Stimulated activated CD4-positive, alpha-beta T cell treated with anti-CD3 and anti-CD28 coated beads, Interleukin-2, amount 100 ng/mL, for 4 hours (primary cell): Measurements from ENCODE around the gene VPS26A.

ENCODE experiments used
- DNase-seq: peaks from one replicate; pipeline ENCODE4 v3.0.0-alpha.2; 2020; ENCODE audit warnings: low read depth

The VPS26A gene

DNA sequence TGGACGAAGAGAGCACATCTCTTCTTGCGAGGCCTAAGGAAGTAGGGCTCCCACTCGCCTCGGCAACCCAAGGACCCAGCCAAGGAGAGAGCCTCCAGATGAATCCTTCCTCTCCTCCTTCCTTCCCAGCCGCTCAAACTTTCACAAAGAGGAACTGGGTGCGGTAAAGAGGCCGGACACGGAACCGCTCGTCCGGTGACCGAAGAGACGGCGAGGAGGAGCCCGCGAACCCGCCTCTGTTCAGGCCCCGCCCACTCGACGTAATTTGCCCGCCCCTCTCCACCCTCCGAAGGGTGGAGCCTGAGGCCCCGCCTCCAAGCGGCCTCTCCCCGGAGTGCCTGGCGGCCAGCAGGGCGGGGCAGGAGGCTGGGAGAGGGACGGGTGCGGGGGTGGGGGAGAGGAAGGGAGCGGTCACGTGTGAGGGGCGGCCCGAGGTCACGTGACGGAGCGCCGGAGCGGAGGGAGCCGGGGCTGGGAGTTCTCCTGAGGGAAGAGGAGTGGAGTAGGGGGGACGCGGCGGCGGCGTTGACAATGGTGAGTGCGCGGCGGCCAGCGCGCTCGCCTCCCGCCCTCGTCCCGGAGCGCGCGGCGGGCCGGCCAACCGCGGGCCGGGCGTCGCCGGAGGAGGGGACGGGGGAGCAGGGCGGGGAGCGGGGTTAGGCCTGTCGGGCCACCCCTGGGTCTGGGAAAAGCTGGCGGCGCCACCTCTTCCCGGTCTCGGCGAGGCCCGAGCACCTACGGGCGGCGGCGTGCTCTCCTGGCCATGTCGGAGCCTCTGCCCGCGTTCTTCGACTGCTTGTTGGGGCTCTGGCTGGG, at the start of gene VPS26A:
TSS of gene VPS26A (plus strand) at position 432 of the 816 bp plus-strand sequence. CDS start at position 532, 100 bp downstream.
- DNase-seq = peak; percentile 98

DNA sequence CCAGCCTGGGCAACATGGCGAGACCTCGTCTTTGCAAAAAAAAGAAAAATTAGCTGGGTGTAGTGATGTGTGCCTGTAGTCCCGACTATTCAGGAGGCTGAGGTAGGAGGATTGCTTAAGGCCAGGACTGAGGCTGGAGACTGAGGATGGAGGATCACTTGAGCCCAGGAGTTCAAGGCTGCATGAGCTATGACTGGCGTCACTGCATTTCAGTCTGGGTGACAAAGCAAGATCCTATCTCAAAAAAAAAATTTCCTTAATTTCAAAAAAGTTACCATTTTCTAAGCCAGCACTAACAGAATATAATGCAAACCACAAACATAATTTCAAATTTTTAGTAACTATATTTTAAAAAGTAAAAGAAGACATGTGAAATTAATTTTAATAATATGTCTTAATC, 49.4 kb upstream of the VPS26A start:
- no peak for DNase-seq

DNA sequence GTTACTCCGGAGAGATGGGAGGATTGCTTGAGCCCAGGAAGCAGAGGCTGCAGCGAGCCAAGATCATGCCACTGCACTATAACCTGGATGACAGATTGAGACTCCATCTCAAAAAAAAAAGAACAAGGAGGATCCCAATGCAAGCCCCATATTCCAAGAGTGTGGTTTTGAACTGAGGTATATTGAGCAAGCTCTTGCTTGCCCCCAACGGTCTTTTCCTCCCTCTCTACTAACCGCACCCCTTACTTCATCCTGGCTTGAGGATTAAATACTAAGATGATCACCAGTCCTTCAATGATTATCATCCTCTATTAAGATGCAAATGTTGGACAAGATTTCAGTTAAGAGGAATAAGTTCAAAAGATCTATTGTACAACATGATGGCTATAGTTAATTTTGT, 48.5 kb upstream of the VPS26A start:
- no peak for DNase-seq

DNA sequence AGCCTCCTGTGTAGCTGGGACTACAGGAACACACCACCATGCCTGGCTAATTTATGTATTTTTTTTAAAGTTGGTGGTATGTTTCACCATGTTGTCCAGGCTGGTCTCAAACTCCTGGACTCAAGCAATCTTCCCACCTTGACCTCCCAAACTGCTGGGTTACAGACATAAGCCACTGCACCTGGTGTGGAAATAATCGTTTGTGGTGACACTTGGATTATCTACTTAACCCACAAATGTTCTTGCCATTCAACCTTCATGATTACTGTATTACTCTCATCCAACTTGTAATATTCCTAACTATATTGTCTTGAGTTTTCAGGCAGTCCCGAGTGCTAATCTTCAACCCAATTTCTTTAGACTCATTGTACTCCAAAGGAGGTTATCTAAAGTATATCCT, 45.7 kb upstream of the VPS26A start:
- DNase-seq = no peak

DNA sequence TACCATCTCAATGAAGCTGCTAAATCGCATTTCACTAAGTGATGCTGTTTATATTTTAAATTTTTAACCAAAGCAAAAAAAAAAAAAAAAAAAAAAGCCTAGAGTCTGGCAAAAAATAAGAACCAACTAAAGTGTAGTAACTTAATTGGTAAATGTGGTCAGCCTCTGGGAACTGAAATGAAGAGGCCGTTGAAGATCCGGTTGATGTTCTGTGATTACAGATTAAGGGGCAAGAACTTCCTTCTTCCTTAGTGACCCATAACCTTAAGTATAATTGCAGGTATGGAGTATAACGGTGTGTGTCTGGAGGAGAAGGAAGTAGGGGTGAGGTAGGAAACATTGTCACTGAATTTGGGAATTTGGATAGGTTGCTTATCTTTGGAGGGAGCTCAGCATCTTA, 43.8 kb upstream of the VPS26A start:
- DNase-seq = no peak

DNA sequence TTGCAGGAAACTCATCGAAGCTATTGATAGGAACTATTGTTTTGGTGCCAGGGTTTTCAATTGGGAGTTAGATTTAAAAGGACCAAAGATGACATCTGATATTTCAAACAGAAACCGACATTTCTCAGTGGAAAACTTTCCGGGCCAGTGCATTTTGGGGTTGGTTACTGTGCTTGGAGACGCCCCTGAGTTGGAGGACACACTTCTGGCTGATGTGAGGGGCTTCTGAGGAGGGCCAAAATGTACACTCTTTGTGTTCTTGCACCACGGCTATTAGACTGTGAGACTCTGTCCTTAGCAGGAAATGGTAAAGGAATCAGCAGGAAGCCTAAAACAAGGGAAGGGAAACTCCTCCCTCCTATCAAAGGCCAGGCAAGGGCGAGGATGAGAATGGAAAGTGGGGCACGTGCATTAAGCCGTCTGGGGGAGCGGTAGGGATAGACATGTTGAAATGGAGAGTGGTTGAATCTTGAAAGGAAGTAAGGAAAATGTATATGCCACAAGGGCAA, 37.9 kb upstream of the VPS26A start:
- DNase-seq = no peak

DNA sequence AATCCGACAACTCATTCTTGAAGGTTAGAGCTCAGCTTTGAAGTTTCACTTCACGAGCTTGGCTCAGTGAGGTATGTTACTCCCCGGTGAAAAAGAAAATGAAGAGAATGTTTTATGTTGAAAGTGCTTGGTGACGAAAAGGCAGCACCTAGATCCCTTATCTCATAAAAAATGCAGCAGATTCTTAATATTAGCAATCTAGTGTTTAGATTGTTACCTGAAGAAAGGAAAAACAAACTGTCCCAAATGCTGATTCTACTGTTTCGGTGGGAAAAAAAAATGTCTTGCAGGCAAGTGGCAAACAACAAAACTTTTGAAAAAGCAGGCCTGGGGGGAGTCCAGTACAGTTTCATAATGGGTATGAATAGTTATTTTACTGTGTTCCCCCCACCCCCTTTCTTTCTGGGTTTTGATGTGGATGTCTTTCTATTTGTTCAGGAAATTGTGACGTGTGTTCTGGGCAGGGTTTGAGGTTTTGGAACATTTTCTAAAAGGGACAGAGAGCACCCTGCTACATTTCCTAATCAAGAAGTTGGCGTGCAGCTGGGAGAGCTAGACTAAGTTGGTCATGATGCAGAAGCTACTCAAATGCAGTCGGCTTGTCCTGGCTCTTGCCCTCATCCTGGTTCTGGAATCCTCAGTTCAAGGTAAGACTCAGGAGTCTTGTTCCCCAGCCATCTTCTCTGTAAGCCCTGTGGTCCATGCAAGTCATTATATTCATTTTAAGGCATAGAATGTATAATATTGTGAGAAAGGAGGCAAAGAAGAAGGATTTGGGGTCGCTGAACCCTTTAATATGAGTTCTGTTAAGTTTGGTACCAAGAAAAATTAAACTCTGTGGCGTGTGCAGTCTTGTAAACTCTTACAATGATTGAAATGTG, 36.1 kb upstream of the VPS26A start, which contains the start of gene SRGN:
TSS of gene SRGN (plus strand) at position 514 of the 881 bp plus-strand sequence. CDS start at position 569, 55 bp downstream.
- DNase-seq = peak; percentile 68

DNA sequence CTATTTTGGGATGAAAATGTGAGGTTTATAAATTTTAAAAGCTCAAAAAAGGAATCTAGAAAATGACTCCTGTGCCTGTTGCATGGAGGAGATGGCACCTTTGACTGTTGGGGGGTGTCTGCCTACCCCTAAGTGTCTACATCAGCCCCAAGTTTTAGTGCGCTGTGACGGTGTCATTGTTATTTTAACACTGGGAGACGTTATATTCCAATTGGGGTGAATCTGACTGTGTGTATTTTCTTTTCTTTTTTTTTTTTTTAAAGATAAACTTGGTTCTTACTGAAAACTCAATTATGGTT, 35.6 kb upstream of the VPS26A start:
- DNase-seq = no peak

DNA sequence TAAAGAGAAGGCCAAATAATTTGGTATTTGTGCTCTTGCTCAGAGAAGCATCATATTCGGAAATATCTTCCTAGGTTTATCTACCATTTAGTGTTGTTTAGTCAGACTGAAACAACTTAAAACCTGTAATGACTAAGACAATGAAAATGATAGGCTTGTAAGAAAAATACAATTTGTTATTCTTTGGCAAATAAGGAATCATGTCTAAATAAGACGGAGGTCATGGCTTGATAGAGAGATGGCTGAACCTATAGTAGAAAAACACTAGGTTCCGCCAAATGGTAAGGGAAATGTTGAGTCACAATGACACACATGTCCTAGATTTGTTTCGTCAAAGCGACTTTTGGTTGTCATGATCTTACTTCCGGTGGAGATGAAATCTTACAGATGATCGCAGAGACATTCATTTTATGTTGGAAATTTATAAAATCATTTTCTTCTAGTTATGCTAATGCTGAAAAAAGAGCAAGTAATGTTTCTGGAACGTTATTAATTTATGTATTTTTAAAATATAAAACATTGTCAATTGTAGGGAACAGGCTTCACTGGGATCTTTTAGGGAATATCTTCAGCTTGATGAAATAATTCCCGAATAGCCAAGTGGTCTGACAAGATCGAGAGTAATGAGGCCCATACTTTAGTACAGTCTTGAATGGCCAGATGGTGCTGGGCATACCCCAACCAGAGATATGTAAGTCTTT, 35.0 kb upstream of the VPS26A start:
- peak; percentile 55 for DNase-seq

DNA sequence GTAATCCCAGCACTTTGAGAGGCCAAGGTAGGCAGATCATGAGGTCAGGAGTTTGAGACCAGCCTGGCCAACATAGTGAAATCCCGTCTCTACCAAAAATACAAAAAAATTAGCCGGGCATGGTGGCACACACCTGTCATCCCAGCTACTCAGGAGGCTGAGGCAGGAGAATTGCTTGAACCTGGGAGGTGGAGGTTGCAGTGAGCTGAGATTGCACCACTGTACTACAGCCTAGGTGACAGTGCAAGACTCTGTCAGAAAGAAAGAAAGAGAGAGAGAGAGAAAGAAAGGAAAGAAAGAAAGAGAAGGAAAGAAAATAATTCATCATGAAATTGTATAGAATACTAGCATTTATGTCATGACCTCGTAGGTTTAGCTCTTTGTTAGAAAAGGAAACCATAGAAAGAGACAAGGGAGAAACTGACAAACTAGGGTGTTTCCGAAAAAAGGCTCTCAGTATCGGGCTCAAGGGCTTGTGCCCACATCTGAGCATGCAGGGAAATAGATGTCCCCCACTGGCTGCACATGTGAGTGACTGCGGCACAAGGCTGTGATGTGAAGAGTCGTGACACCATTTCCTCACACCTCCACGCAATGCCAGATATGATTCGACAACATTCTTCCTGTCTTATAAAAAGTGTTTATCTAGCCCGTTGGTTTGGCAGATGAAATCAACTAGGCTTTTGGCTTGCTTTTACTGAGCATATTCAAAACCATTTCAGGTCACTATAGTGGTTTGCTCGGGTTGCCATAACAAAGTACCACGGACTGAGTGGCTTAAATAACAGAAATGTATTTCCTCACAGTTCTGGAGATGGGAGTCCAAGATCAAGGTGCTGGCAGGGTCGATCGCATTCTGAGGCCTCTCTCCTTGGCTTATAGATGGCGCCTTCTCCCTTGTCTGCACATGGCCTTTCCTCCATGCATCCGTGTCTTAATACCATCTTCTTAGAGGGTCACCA, 34.1 kb upstream of the VPS26A start:
- peak; percentile 61 for DNase-seq

DNA sequence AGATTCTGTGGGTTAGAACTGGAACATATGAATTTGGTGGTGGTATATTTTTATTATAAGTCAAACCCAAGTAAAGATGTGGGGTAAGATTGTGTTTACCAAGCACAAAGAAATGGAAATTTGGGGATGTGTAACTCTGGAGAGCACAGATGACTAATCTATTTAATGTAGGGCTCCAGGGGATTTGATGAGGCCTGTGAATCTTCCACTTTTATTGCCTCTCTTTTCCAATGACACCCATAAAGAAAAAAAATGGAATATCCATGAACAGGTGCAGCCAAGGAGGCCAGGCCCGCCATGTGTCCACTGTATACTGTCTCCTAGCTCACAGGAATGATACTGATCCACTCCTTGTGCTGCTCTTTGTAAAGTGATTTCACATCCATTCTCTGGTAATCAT, 33.3 kb upstream of the VPS26A start:
- no peak for DNase-seq

DNA sequence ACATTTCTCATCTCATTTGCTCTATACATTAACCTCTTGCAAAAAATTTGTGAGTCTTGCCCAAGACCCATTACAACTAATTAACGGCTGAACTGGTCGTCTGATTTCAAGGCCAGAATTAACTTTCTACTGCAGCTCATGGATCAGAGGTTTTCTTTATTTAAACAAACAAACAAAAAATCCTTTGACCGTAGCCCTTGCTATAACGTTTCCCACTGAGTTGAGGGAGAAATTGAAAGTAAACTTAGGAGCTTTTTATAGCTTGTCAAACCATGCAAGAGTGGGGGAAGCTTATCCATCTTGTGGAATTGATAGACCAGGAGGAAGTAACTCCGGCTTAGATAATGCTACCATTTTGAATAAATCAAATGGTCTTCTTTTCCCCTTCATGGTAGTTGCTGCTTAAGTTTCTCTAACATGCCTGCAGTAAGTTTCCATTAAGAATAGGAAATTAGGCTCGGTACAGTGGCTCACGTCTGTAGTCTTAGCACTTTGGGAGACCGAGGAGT, 32.8 kb upstream of the VPS26A start:
- DNase-seq = no peak

DNA sequence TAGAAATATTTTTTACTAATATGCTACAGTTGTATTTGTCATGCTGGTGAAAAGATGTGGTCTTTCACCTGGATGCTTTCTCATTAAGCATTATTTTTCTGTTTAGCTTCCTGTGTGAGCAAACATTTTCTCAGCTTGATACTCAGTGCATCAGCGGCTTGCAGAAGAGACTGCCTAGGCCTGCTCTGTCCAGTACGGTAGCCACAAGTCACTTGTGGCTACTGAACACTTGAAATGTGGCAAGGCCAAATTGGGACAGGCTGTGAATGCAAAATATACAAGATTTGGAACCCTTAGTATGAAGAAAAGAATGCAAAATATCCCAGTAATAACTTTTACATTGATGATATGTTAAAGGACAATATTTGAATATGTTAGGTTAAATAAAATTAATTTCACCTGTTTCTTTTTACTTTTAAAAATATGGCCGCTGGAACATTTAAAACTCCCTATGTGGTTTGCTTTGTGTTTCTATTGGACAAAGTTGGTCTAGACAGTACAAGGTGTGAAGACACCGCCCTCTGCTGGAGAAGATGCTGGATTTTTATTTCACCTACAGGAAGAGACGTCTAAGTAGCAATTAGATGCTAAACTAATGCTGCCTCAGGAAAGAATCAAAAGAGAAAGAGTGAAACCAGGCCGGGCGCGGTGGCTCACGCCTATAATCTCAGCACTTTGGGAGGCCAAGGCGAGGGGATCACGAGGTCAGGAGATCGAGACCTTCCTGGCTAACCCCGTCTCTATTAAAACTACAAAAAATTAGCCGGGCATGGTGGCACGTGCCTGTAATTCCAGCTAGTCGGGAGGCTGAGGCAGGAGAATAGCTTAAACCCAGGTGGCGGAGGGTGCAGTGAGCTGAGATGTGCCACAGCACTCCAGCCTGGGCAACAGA, 30.8 kb upstream of the VPS26A start:
- peak; percentile 78 for DNase-seq

DNA sequence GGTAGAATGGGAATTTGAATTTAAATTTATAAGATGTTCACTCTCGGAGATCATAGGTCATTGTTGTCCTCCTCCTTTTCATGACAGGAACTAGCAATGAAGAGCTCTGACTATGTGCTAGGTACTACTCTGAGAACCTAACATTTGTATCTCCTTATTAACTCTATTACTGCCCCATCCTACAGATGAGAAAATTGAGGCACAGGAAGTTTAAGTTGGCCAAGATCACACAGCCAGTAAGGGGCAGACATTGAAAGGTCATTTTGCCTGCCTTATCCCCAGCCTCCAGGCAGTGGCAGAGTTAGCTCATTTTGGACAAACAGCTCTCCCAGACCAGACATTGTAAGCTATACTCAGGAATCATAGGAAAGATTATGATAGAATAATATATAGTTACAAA, 30.0 kb upstream of the VPS26A start:
- no peak for DNase-seq

DNA sequence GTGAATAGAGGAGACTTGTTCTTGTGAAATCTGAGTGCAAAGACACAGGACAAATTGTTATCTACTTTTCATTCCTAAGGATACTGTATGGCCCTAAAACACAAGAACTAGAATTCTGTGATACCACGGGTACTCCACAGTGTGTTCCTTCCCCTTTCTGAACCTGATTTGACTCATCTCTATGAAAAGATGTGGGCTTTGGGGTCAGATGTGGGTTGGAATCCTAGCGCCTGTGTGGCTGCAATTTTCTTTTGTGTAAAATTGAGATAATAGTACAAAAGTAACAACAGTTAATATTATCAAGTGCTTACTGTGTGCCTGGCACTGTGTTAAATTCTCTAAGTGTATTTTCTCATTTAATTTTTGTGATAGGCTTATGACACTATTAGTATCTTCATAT, 27.9 kb upstream of the VPS26A start:
- DNase-seq = no peak

DNA sequence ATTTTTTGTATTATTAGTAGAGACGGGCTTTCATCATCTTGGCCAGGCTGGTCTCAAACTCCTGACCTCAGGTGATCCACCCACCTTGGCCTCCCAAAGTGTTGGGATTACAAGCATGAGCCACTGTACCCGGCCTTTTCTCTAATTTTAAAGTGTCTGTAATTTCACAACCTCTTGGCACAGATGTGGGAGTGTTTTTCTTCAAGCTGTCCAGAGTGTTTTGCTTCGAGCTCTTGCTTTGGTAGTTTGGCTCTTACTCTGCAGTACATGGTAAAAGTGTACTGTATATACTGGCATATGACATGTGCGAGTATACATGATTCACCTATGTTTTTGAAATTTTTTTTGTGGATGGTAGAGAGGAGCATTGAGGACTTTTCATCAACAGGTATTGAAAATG, 26.2 kb upstream of the VPS26A start:
- DNase-seq = no peak

DNA sequence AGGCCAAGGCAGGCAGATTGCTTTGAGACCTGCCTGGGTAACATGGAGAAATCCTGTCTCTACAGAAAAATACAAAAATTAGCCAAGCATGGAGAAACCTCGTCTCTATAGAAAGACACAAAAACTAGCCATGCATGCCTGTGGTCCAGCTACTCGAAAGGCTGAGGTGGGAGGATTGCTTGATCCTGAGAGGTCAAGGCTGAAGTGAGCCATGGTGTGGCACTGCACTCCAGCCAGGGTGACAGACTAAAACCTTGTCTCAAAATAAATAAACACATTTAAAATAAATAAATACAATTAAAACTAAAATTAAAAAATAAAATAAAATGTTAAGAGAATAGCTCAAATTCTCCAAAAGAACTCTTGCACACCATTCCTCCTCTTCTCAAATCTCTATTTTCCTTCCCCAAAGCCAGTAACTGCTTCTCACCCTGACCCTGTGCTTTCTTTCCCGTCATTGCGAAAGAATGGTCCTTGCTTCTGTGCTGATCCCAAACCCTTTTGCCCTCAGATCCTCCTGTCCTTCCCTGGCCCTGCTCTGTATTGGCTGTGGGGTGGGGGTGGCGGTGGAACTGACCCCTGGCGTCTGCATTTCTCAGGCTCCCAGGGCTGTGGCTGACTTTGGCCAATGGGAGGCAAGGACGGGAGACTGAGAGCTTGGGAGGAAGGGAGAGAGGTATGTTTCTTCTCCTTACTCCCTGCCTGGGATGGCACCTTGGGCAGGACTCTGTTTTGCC, 23.7 kb upstream of the VPS26A start:
- DNase-seq = no peak

DNA sequence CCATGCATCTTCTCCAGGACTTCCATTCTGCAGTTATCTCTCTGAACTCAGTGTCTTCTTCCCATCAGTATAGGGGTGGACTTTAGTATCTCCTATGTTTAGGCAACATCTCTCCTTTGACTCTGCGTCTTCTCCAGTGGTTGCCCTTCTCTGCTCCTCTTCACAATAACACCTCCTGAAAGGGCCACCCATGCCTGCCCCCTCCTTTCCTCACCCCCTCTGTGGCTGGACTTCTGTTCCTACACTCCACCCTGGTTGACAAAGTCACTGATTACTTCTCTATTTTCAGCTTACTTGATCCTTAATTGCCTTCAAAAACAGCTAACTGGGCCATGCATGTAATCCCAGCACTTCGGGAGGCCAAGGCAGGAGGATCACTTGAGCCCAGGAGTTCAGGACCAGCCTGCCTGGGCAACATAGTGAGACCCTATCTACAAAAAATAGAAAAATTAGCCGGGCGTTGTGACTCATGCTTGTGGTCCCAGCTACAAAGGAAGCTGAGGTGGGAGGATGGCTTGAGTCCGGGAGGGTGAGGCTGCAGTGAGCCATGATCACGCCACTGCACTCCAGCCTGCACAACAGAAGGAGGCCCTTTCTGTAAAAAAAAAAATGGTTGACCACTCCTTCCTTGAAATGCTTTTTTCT, 22.4 kb upstream of the VPS26A start:
- no peak for DNase-seq

DNA sequence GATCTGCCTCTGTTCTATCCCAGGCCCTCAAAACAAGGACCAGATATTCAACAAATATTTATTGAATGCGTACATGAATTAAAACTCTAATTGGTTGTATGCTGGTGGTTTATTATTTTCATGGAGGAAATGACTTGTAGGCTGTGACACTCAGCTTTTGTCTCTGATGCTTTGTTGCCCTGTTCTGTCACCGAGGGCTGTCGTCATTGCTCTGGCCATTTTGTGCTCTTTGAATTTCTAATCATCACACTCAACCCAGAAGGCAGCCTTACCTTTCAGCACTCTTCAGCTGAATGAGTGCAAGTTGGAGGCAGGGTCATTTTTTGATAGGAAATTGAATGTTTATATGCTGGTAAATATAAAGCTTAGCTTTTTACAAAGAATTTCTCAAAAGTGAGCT, 21.5 kb upstream of the VPS26A start:
- DNase-seq = no peak
